IPS DF 19.7 (cell line): ENCODE data around the gene FHDC1.
"Not testable (repeated sequence)": the region's sequence is repeated elsewhere in the genome, so short reads cannot be mapped to it uniquely, and the experiment has no call there.

Source experiments
- DNase-seq: peaks from one replicate; pipeline ENCODE4 v3.0.0-alpha.2; 2013; ENCODE audit warnings: low read depth, low spot score

FHDC1 gene

GRCh38 chr4:152935631-152936445 lies at the start of gene FHDC1:
Gene FHDC1, plus strand, starts transcription at chr4:152936323. Its CDS starts 6,735 bp downstream, at chr4:152943058.
- peak; percentile 52 for DNase-seq

- no peak for DNase-seq
Measured at GRCh38 chr4:152887981-152888380, 48.1 kb upstream of the FHDC1 start.

- no peak for DNase-seq
Measured at GRCh38 chr4:152892974-152893373, 43.1 kb upstream of the FHDC1 start.

DNA sequence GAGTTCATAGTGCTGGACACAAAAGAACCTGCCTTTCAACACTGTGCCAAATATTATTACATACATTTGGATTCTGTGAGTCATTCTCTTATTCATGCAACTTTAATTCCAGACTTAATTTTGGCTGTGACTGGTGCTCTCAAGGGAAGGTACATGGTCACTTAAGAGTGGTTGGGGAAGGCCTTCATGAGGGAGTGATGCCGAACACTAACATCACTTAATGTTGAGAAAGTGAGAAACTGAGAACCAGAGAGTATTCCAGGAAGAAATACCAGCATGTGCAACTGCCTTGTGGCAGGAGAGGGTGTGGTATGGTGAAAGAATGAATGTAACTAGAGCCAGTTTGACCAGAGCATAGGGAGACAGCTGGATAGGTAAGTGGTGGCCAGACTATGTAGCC lies 41.5 kb upstream of the FHDC1 start:
- no peak for DNase-seq

GRCh38 chr4:152896811-152897210 lies 39.3 kb upstream of the FHDC1 start:
- DNase-seq, result no peak

DNA sequence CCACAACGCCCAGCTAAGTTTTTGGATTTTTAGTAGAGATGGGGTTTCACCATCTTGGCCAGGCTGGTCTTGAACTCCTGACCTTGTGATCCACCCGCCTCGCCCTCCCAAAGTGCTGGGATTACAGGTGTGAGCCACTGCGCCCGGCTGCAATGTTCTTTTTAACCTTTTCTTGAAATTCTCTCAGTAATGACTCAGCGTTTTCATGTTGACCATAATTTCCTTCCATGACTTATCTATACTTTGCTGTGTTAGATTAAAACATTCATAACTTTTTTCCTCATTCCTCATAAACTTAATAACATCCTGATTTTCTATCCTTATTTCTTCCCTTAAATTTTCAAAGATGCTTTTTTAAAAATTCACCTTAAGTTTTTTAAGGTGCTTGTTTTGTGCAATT lies 38.0 kb upstream of the FHDC1 start:
- not testable (repeated sequence) for DNase-seq

DNA sequence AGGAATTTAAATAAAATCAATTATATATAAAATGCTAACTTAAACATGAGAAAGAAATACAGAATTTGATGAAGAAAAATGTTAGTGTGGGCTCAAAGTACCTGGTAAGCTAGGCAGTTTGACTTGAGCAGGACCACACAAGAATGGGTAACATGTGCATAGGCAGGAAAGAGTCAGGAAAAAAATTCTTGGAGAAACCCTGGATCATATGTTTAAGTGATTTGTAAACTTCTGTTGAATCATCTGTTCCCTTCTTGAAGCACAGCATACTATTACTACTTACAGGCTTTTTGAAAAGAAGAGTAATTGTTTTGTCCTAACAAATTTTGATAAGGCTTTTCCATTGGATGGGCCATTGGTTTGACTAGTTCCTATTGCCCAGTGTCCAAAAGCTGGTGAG lies 37.5 kb upstream of the FHDC1 start:
- DNase-seq, result no peak

DNA sequence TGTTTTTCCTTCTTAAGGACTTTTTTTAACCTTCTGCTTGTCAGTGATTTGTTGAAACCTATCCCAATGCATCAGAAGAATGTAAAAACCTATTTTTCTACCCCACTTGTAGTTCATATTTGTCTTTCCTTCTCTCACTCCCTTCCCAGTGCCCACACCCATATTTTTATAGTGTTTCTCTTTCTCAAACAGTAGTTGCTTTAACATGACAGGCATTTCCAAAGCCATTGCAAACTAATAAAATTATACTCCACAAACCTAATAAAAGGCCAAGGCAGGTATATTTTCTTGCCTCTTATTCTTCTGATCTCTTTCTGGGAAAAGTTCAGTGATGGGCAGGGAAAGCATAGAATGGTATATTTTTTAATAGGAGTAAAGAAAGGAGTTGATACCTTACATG lies 35.7 kb upstream of the FHDC1 start:
- DNase-seq, result no peak

DNA sequence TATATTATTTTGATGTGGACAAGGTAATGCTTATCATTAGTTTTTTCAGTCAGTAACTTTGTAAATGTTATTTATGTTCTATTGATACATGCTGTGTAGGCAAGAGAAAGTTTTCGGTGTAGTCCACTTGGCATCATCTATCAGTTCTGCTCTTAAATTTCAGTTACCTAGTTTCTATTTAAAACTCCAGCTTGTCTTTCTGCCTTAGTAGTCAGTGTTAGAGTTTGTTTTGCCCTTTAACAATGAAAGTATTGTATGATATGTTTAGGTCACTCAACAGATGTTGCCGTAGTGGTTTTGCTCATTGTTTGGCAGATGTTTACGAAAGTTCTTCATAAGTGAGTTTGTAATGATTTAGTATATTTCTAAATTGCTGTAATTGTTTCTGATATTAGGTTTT lies 34.9 kb upstream of the FHDC1 start:
- DNase-seq, result no peak

DNA sequence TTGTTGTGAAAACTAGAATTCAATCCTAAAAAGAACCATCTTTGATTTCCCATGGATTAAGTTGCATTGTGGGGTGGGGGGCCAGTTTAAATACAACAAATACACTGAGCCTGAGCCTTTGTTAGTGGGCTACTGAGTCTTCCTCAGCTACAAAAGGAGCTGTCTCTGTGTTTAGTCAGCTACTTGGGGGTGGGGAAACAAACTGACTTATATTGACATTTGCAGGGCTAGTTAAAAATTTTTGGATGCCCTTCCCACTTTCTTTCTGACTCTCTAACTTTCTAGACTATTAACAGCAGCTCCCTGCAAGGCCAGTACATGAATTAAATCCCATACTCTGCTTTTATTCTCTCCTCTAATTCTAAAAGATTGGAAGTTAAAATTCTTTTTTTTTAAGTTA lies 32.5 kb upstream of the FHDC1 start:
- no peak for DNase-seq

DNA sequence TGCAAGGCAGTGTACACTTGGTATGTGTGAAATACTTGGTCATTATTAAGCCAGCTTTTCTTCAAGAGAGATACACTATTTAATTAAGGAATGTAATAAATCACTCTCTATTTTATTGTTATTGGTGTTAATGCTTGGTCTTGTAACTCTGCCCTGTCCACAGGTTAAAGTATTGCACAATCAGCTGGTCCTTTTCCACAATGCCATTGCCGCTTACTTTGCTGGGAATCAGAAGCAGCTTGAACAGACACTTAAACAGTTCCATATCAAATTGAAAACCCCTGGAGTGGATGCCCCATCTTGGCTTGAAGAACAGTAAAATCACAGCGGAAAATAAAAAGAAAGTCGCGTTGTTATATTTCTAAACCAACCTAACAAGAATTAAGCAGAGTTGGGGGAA lies 26.2 kb upstream of the FHDC1 start:
- no peak for DNase-seq

GRCh38 chr4:152910521-152910920 lies 25.6 kb upstream of the FHDC1 start:
- DNase-seq, result no peak

GRCh38 chr4:152917543-152918395 lies 18.4 kb upstream of the FHDC1 start:
- DNase-seq, result no peak

GRCh38 chr4:152919826-152920225 lies 16.3 kb upstream of the FHDC1 start:
- no peak for DNase-seq

GRCh38 chr4:152920768-152921167 lies 15.4 kb upstream of the FHDC1 start:
- DNase-seq, result no peak

GRCh38 chr4:152921284-152921683 lies 14.8 kb upstream of the FHDC1 start:
- no peak for DNase-seq

GRCh38 chr4:152925851-152926250 lies 10.3 kb upstream of the FHDC1 start:
- no peak for DNase-seq

DNA sequence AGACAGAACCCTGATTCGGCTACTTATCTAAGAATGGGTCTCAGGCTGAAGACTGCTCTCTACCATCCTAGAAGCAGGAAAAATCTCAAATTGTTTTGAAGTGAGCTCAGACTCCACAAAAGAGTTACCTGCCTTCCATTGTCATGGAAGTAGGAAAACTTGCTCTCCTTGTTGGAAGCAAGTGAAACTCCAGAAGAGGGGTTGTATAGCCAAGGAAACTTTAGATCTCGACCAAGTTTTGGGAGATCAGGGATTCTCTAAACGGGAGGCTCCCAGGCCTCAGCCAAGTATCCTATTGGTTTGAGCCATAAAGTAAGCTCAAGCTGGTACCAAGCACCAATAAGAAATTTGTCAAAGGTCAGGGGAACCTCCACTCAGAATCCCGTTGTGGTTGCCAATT lies 9.2 kb upstream of the FHDC1 start:
- peak; percentile 63 for DNase-seq

- DNase-seq, result no peak
Measured at GRCh38 chr4:152927737-152928136, 8.4 kb upstream of the FHDC1 start.

- DNase-seq, result no peak
Measured at GRCh38 chr4:152928286-152928685, 7.8 kb upstream of the FHDC1 start.

- no peak for DNase-seq
Measured at GRCh38 chr4:152929888-152930287, 6.2 kb upstream of the FHDC1 start.

DNA sequence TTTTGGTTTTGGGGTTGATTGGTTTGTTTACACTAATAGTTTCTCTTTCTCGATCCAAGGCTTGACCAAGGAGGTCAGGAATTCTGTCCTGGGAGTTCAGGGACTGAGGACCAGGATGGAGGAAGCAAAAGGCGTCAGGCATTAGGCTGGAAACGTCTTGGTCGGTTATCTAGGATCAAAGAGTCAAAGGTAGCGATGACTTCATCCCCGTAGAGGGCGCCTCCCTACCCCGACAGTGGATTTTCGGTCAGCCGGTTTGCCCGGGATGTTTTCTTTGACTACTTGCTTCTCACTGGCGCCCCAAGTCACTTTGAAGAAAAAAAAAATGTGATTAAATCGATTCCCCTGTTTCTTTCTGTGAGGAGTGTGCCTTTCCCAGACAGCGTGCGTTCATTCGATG lies 980 bp upstream of the FHDC1 start:
- peak; percentile 76 for DNase-seq
